CD4-positive, alpha-beta memory T cell (primary cell): ENCODE data around the gene NEGR1. TPM values are rescaled to one million over a fixed set of nuclear protein-coding genes. Genes with fewer than 3 reads are reported as not detected.

Experiments used
- CTCF ChIA-PET: fragments of 350-600 bp; sonication (Branson Sonifier 250); formaldehyde crosslinking; loops from one replicate; lab custom pipeline; 2021; ENCODE audit warnings: inconsistent platforms; ENCODE audit not compliant: partially characterized antibody; lab: Charles Lee
- POLR2A ChIA-PET: fragments of 350-600 bp; sonication (Branson Sonifier 250); formaldehyde crosslinking; loops from one replicate; lab custom pipeline; 2021; ENCODE audit not compliant: partially characterized antibody; lab: Charles Lee
- DNase-seq, 5 donors: peaks; one replicate each; pipeline versions ENCODE4 v3.0.0 to v3.0.0-alpha.2; 2020 to 2022; ENCODE audit warnings: mixed read lengths in 1 of 5
- H3K27ac ChIP-seq: one replicate; pipeline ENCODE4 v1.7.0; 2013; ENCODE audit warnings: low read depth, low read length
- H3K27me3 ChIP-seq: 2 replicates; pipeline ENCODE4 v1.7.0; 2013; ENCODE audit warnings: mild to moderate bottlenecking, low read length, moderate library complexity; ENCODE audit not compliant: insufficient read depth
- H3K36me3 ChIP-seq: 2 replicates; pipeline ENCODE4 v1.7.0; 2013; ENCODE audit warnings: mild to moderate bottlenecking, low read length, moderate library complexity; ENCODE audit not compliant: insufficient read depth
- H3K4me1 ChIP-seq: 2 replicates; pipeline ENCODE4 v1.7.0; 2013; ENCODE audit warnings: mild to moderate bottlenecking, low read length, moderate library complexity; ENCODE audit not compliant: insufficient read depth
- H3K4me3 ChIP-seq, 2 donors: one replicate each; pipeline ENCODE4 v1.7.0; 2013; ENCODE audit warnings: low read length in 2 of 2, mild to moderate bottlenecking in 1 of 2
- H3K9me3 ChIP-seq, 2 donors: one replicate each; pipeline ENCODE4 v1.7.0; 2013; ENCODE audit warnings: low read length in 2 of 2, control low read depth in 1 of 2; ENCODE audit not compliant: control insufficient read depth in 1 of 2
- H3K27ac Mint-ChIP-seq, 7 donors: one replicate each; pipeline ENCODE4 v1.8.0; 2020 to 2021; ENCODE audit warnings: mixed read lengths in 7 of 7, mild to moderate bottlenecking in 6 of 7, inconsistent platforms in 3 of 7, moderate library complexity in 3 of 7
- H3K27me3 Mint-ChIP-seq, 2 donors: one replicate each; pipeline ENCODE4 v1.8.0; 2020 to 2021; ENCODE audit warnings: mixed read lengths in 2 of 2
- H3K36me3 Mint-ChIP-seq, 2 donors: one replicate each; pipeline ENCODE4 v1.8.0; 2020 to 2021; ENCODE audit warnings: mixed read lengths in 2 of 2, inconsistent platforms in 1 of 2, mild to moderate bottlenecking in 1 of 2
- H3K4me1 Mint-ChIP-seq, 4 donors: one replicate each; pipeline ENCODE4 v1.8.0; 2020 to 2021; ENCODE audit warnings: mixed read lengths in 4 of 4, mild to moderate bottlenecking in 1 of 4
- H3K4me3 Mint-ChIP-seq, 8 donors: one replicate each; pipeline ENCODE4 v1.8.0; 2020 to 2021; ENCODE audit warnings: mixed read lengths in 8 of 8, mild to moderate bottlenecking in 7 of 8, moderate library complexity in 6 of 8, inconsistent platforms in 3 of 8
- H3K9me3 Mint-ChIP-seq, 8 donors: one replicate each; pipeline ENCODE4 v1.8.0; 2020 to 2021; ENCODE audit warnings: mixed read lengths in 8 of 8, mild to moderate bottlenecking in 5 of 8, inconsistent platforms in 3 of 8, moderate library complexity in 1 of 8
- intact Hi-C: fragments of 100-400 bp; cut with micrococcal nuclease; formaldehyde crosslinking; loops from one replicate; pipeline ENCODE4 v1.15.1; 2023
- polyA plus RNA-seq, 2 donors: library from polyadenylated mRNA; unstranded; fragments of 300-500 nt; fragmentation: Illumina TruSeq; gene quantifications; one replicate each; pipeline ENCODE4 v1.2.3, GENCODE V29; 2021
- total RNA-seq, 2 experiments: library from RNA; stranded (reverse); gene quantifications; one replicate each; pipeline ENCODE4 v1.2.3, GENCODE V29; 2021

Gene NEGR1
- total and polyA plus RNA-seq, 4 experiments from 2014 or later: not detected

DNA sequence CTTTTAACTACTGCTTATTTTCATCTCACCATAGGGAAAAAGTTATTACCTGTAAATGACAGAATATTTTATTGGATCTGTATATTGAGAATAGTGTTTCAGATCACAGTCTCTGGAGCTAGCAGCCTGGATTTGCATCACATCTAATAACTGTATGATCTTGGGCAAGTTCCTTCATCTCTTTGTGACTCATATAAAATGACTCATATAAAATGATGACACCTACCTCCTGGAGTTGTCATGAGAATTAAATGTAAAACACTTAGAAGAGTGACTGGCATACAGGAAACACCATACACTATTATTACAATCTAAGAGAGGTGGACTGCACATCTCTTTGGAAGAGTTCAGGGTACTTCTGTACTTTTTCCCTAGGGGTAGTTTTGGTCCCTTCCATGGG is 421.3 kb downstream of the NEGR1 start:
- Histone ChIP-seq H3K27me3 (no peaks in the 10 kb centered on the region), H3K36me3 (no peaks in the 10 kb centered on the region), H3K4me3 (no peak overlapping the region), H3K4me1 (no peaks in the 10 kb centered on the region), H3K9me3 (no peaks in the 10 kb centered on the region), H3K27ac (no peak overlapping the region)
- H3K36me3 Mint-ChIP-seq: no peaks in the 10 kb centered on the region
- no peak overlapping the region for H3K4me3 Mint-ChIP-seq
- H3K4me1 Mint-ChIP-seq: no peaks in the 10 kb centered on the region
- peaks cover 0 to 12% (median 5%) of the 10 kb centered on the region in 8 donors for H3K9me3 Mint-ChIP-seq
- ChIA-PET POLR2A (no interaction called here), CTCF (no interaction called here)
- intact Hi-C loops: no loop called here
- no peak overlapping the region for H3K27ac Mint-ChIP-seq
- no peak for DNase-seq
- no peaks in the 10 kb centered on the region for H3K27me3 Mint-ChIP-seq

DNA sequence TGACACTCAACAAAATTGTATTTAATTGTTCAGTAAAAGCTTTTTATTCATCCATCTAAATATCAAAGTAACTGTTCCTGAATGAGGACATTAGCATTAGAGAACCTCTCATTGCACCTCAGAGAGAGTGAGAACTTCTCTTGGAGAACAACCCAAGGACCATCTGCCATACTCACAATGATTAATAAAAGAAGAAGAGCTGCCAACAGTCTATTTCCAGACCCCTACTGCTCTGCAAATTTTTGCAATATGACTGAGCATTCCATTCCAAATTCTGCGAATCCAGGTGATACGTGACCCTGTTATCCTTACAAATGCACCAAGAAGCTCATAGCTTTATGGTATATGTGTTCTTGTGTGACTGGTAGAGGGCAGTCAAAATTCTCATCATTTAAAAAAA is 422.5 kb downstream of the NEGR1 start:
- Histone ChIP-seq H3K4me3 (no peak overlapping the region), H3K27ac (no peak overlapping the region), H3K9me3 (no peaks in the 10 kb centered on the region), H3K4me1 (no peaks in the 10 kb centered on the region), H3K36me3 (no peaks in the 10 kb centered on the region), H3K27me3 (no peaks in the 10 kb centered on the region)
- no peak for DNase-seq
- Mint-ChIP-seq H3K36me3 (no peaks in the 10 kb centered on the region), H3K4me1 (no peaks in the 10 kb centered on the region), H3K27ac (no peak overlapping the region), H3K27me3 (no peaks in the 10 kb centered on the region), H3K4me3 (no peak overlapping the region), H3K9me3 (peaks cover 0 to 12% (median 4%) of the 10 kb centered on the region in 8 donors)
- ChIA-PET CTCF (no interaction called here), POLR2A (no interaction called here)
- intact Hi-C loops: no loop called here

DNA sequence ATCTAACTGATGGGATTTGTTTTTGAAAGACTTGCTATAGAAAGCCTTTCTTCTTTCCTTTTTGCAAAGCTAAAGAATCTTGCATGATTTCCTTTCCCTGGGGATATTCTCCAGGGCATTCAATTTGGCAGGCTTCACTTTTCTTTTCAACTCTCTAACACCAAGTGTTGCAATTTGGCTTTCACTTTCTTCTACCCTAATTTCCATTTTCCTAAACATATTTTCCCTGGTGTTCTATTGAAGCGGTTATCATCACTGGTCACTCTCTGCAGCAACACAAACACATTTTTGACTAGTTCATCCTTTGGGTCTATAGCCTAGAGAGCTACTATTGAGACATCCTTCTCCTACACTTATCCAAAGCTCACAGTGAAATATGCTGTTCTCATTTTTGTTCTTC is 424.5 kb downstream of the NEGR1 start:
- H3K9me3 Mint-ChIP-seq: peaks cover 0 to 15% (median 2%) of the 10 kb centered on the region in 8 donors
- H3K27ac ChIP-seq: no peak overlapping the region
- peaks cover 0 to 1% of the 10 kb centered on the region in 2 donors for H3K27me3 Mint-ChIP-seq
- POLR2A ChIA-PET: no interaction called here
- no peak overlapping the region for H3K27ac Mint-ChIP-seq
- CTCF ChIA-PET: no interaction called here
- H3K4me1 ChIP-seq: no peaks in the 10 kb centered on the region
- no peaks in the 10 kb centered on the region for H3K9me3 ChIP-seq
- DNase-seq: no peak
- no peaks in the 10 kb centered on the region for H3K36me3 ChIP-seq
- no peaks in the 10 kb centered on the region for H3K27me3 ChIP-seq
- H3K4me3 ChIP-seq: no peak overlapping the region
- H3K36me3 Mint-ChIP-seq: no peaks in the 10 kb centered on the region
- no peaks in the 10 kb centered on the region for H3K4me1 Mint-ChIP-seq
- intact Hi-C loops: no loop called here
- no peak overlapping the region for H3K4me3 Mint-ChIP-seq

DNA sequence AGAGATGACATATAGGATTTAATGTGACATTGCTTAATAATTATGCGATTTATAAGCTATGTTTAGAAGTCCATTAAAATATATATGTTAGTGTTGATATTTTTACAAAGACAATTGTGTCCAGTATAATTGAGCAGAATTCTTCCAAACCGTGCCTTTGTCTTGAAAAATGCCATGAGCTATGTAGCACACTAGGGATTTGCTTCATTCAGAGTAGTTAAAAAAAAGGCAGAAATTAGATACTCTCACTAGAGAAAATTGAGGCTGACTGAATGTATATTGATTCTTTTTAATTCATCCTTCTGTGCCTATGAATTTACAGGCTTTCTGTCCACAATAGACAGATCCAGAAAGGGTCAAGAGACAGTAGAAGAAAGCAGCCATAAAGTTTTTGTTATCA is 429.0 kb downstream of the NEGR1 start:
- peaks cover 0 to 3% (median 2%) of the 10 kb centered on the region in 8 donors for H3K9me3 Mint-ChIP-seq
- H3K4me1 Mint-ChIP-seq: no peaks in the 10 kb centered on the region
- intact Hi-C loops: no loop called here
- ChIA-PET CTCF (no interaction called here), POLR2A (no interaction called here)
- no peak overlapping the region for H3K27ac Mint-ChIP-seq
- peaks cover 0 to 1% of the 10 kb centered on the region in 2 donors for H3K27me3 Mint-ChIP-seq
- H3K36me3 Mint-ChIP-seq: no peaks in the 10 kb centered on the region
- DNase-seq: no peak
- Histone ChIP-seq H3K9me3 (no peaks in the 10 kb centered on the region), H3K4me1 (no peaks in the 10 kb centered on the region), H3K4me3 (no peak overlapping the region), H3K27me3 (no peaks in the 10 kb centered on the region), H3K27ac (no peak overlapping the region), H3K36me3 (no peaks in the 10 kb centered on the region)
- no peak overlapping the region for H3K4me3 Mint-ChIP-seq

DNA sequence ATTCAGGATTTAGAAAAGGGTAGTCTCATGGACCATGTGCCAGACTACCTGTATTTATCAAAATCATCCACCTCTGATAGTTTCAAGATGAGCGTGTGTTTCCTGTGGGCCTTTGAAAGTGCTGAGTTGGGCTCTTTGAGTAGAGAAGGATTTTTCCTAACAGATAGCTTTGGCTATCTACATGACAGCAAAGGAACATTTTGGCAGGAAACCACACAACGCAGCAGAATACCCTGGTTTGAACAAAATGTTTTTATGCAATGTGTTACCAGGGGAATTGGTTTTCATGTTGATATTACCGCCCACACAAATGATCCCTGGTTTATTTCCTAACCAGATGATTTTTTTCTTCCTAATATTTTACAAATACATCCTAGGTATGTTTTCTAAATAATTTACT is 431.4 kb downstream of the NEGR1 start:
- Mint-ChIP-seq H3K36me3 (no peaks in the 10 kb centered on the region), H3K27ac (no peak overlapping the region), H3K4me1 (no peaks in the 10 kb centered on the region), H3K27me3 (peaks cover 0 to 1% of the 10 kb centered on the region in 2 donors), H3K4me3 (no peak overlapping the region), H3K9me3 (peaks cover 2 to 13% (median 6%) of the 10 kb centered on the region in 8 donors)
- Histone ChIP-seq H3K4me3 (no peak overlapping the region), H3K27me3 (no peaks in the 10 kb centered on the region), H3K27ac (no peak overlapping the region), H3K4me1 (no peaks in the 10 kb centered on the region), H3K9me3 (no peaks in the 10 kb centered on the region), H3K36me3 (no peaks in the 10 kb centered on the region)
- ChIA-PET CTCF (no interaction called here), POLR2A (no interaction called here)
- intact Hi-C loops: no loop called here
- no peak for DNase-seq

DNA sequence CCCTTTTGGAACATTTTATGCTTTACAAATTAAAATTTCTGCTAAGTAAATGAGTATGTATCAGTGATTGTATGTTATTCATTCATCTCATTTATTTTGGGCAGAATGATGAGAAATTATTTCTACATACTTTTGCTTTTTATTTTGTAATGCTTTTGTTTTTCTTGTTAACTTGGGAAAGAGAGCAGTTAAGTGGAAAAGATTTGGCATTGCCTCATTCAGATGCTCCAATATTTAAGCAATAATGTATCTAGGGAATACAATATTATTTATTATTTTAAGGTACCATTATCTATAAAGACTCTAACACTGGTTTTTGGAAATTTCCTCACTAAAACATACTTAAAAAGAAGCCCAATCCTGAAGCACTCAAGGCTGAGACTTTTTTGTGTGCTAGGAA is 431.8 kb downstream of the NEGR1 start:
- intact Hi-C loops: no loop called here
- no peaks in the 10 kb centered on the region for H3K4me1 ChIP-seq
- H3K9me3 ChIP-seq: no peaks in the 10 kb centered on the region
- Mint-ChIP-seq H3K36me3 (no peaks in the 10 kb centered on the region), H3K9me3 (peaks cover 2 to 13% (median 6%) of the 10 kb centered on the region in 8 donors), H3K4me3 (no peak overlapping the region), H3K4me1 (no peaks in the 10 kb centered on the region), H3K27me3 (peaks cover 0 to 1% of the 10 kb centered on the region in 2 donors), H3K27ac (no peak overlapping the region)
- H3K4me3 ChIP-seq: no peak overlapping the region
- no peaks in the 10 kb centered on the region for H3K27me3 ChIP-seq
- no peak overlapping the region for H3K27ac ChIP-seq
- POLR2A ChIA-PET: no interaction called here
- DNase-seq: no peak
- CTCF ChIA-PET: no interaction called here
- H3K36me3 ChIP-seq: no peaks in the 10 kb centered on the region

DNA sequence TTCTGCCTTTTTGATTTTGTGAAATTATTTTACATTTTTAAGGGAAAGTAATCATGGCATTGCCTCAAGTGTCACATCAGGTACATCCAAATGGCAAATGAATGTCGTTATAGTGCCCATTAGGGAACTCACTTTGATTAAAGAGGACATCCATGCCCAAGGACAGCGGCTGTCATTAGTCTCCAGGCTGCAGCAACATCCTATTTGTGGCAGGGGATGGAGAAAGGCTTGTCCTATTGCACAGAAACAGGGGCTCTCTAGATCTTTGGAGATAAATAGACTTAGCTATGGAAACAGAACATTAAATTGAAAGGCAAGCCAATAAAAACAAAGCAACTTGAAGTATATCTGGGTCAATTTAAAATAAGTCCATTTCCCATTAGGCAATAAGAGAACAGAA is 439.3 kb downstream of the NEGR1 start:
- CTCF ChIA-PET: no interaction called here
- Mint-ChIP-seq H3K36me3 (no peaks in the 10 kb centered on the region), H3K27ac (no peak overlapping the region), H3K9me3 (peaks cover 0 to 11% (median 6%) of the 10 kb centered on the region in 8 donors), H3K4me1 (no peaks in the 10 kb centered on the region), H3K4me3 (no peak overlapping the region), H3K27me3 (no peaks in the 10 kb centered on the region)
- Histone ChIP-seq H3K9me3 (no peaks in the 10 kb centered on the region), H3K36me3 (no peaks in the 10 kb centered on the region), H3K27ac (no peak overlapping the region), H3K27me3 (no peaks in the 10 kb centered on the region), H3K4me1 (no peaks in the 10 kb centered on the region), H3K4me3 (no peak overlapping the region)
- POLR2A ChIA-PET: no interaction called here
- no peak for DNase-seq
- intact Hi-C loops: no loop called here

DNA sequence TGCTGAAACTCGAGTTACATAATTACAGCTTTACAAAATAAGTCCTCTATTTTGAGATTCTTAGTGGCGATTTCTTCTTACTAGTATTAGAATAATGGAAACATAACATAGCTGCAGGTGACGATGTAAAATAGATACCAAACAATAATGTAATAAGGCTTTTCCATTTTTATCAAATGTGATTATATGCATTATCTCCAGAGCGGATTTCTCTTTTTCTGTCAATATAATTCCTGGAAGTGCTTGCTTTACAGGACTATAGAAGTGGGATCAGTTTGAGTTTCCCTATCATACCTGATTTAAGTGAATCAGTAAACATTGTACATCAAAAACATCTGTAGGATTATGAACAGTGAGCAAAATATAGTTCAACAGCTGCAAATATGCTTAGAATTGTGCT is 442.5 kb downstream of the NEGR1 start:
- intact Hi-C loops: no loop called here
- no peak overlapping the region for H3K4me3 ChIP-seq
- no peak overlapping the region for H3K27ac Mint-ChIP-seq
- no peaks in the 10 kb centered on the region for H3K4me1 ChIP-seq
- POLR2A ChIA-PET: no interaction called here
- H3K36me3 ChIP-seq: no peaks in the 10 kb centered on the region
- H3K4me1 Mint-ChIP-seq: no peaks in the 10 kb centered on the region
- H3K4me3 Mint-ChIP-seq: no peak overlapping the region
- no peak overlapping the region for H3K27ac ChIP-seq
- H3K27me3 Mint-ChIP-seq: no peaks in the 10 kb centered on the region
- H3K9me3 Mint-ChIP-seq: peaks cover 0 to 9% (median 1%) of the 10 kb centered on the region in 8 donors
- no peaks in the 10 kb centered on the region for H3K9me3 ChIP-seq
- CTCF ChIA-PET: no interaction called here
- H3K27me3 ChIP-seq: no peaks in the 10 kb centered on the region
- H3K36me3 Mint-ChIP-seq: no peaks in the 10 kb centered on the region
- no peak for DNase-seq
